AG20443 (cell line): ENCODE data around the gene PLA2G10.
"Not testable (repeated sequence)": the region's sequence is repeated elsewhere in the genome, so short reads cannot be mapped to it uniquely, and the experiment has no call there.

Experiments
- DNase-seq: peaks from one replicate; pipeline ENCODE4 v3.0.0; 2012; ENCODE audit warnings: low spot score, mixed read lengths

Gene PLA2G10

GRCh38 chr16:14667347-14668266 lies 26.5 kb downstream of the PLA2G10 start:
- no peak for DNase-seq

GRCh38 chr16:14658063-14658462 lies 36.0 kb downstream of the PLA2G10 start:
- no peak for DNase-seq

GRCh38 chr16:14652726-14653125 lies 41.4 kb downstream of the PLA2G10 start:
- DNase-seq, result no peak

- no peak for DNase-seq
Observed at GRCh38 chr16:14650629-14651028, 43.5 kb downstream of the PLA2G10 start.

- no peak for DNase-seq
Observed at GRCh38 chr16:14649816-14650215, 44.3 kb downstream of the PLA2G10 start.

- DNase-seq, result no peak
Observed at GRCh38 chr16:14641926-14642325, 52.2 kb downstream of the PLA2G10 start.

GRCh38 chr16:14641206-14641605 lies 52.9 kb downstream of the PLA2G10 start:
- no peak for DNase-seq

- DNase-seq, result no peak
Observed at GRCh38 chr16:14640538-14640937, 53.6 kb downstream of the PLA2G10 start.

GRCh38 chr16:14636951-14637240 lies 57.2 kb downstream of the PLA2G10 start:
- DNase-seq, result not testable (repeated sequence)

GRCh38 chr16:14636179-14636950 lies 57.7 kb downstream of the PLA2G10 start:
- not testable (repeated sequence) for DNase-seq

- no peak for DNase-seq
Observed at GRCh38 chr16:14635395-14636165, 58.5 kb downstream of the PLA2G10 start.

GRCh38 chr16:14634389-14634725 lies 59.8 kb downstream of the PLA2G10 start:
- no peak for DNase-seq

GRCh38 chr16:14632693-14633569 lies 61.2 kb downstream of the PLA2G10 start, which contains the start of gene BFAR:
Gene BFAR, plus strand, starts transcription at chr16:14632951. Its CDS starts 11,396 bp downstream, at chr16:14644347.
- DNase-seq, result peak; percentile 98

GRCh38 chr16:14630620-14631330 lies 63.3 kb downstream of the PLA2G10 start:
- not testable (repeated sequence) for DNase-seq

- DNase-seq, result peak; percentile 99
Observed at GRCh38 chr16:14629919-14630619, 64.0 kb downstream of the PLA2G10 start, which contains the start of gene PARN. Gene PARN, minus strand, starts transcription at chr16:14630260. Its CDS starts 135 bp downstream, at chr16:14630125.

GRCh38 chr16:14629612-14629918 lies 64.5 kb downstream of the PLA2G10 start:
- peak; percentile 39 for DNase-seq

- no peak for DNase-seq
Observed at GRCh38 chr16:14628806-14629611, 65.1 kb downstream of the PLA2G10 start.

- DNase-seq, result no peak
Observed at GRCh38 chr16:14627078-14627477, 67.0 kb downstream of the PLA2G10 start.
